T follicular helper cell (primary cell): ENCODE results near the gene KCNQ4.

Experiments used
- DNase-seq: peaks from one replicate; pipeline ENCODE4 v3.0.0-alpha.2; 2020; ENCODE audit warnings: low read depth

The KCNQ4 gene

DNA sequence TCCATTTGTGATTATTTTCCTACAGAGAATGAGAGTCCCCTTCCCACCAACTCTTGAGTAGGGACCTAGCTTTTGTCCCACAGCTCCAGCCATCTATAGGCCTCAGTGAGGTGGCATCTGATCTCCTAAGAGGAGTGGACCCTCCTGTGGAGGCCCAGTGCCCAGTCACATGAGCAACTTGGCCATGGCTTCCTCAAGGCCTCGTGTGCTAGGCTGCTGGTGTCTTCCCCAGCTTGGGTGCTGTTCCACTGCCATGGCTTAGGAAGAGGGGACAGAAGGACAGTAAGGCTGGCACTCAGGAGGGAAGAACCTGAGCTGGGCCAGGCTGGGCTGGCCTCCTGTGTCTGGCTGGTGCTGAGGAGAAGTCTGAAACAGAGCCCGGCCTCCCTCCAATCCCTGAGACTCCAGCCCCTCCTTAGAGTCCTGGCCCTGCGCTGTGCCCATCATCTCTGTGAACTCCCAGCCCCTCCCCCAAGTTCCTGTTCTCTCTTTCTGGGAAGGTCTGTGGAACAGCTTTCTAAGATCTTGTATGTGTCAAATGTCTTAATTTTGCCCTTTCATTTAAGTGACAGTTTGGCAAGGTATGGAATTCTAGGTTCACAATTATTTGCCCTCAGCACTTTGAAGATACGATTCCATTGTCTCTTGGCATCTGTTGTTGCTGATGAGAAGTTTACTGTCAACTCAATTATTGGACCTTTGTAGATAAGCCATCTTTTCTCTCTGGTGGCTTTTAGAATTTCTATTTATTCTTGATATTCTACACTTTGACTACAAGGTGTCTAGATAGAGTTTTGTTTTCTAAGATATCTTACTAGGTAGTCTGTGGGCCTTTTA is 7.1 kb upstream of the KCNQ4 start:
- no peak for DNase-seq

GRCh38 chr1:40777224-40777970 is 6.2 kb upstream of the KCNQ4 start:
- DNase-seq: no peak

DNA sequence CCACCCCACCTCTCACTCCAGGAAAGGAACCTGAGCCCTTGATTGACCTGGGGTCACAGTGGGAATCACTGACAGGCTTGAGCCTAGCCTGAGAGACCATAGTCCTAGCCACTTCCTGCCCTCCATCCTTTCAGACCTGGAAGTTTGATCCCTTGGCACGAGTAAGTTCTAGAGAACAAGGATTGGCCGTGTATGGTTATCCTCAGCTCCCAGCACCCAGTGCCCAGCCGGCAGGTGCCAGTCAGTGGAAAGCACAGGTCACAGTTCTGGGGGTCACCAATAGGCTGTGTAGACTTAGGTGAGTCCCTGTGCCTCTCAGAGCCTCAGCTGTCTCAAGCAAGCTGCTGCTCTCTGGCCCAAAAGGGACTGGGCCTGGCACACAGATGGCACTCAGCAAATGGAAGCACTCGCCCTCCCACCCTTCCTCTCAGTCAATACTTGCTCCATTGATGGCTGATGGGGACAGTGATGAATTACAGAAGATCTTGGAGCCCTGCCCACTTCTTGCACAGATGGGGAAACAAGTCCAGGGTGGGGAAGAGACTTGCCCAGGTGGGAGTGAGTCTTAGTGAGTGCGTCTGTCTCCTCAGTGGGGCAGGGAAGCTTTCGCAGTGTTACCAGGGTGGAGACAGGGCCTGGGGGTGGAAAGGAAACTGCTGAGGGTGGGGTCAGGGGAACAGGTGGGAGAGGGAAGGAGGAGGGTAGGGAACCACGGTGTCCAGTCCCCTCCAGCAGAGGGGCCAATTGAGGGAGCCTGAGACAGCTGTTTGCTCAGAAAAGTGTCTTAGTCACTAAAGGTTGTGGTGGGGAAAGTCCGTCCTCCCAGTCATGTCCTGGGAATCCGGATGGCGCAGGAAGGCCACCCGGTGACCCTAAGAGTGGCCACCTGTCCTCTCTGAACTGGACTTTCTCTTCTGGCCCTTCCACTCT is 2.6 kb upstream of the KCNQ4 start:
- no peak for DNase-seq

- no peak for DNase-seq
These were observed 2.0 kb upstream of the KCNQ4 start for GRCh38 chr1:40781608-40781971.

GRCh38 chr1:40782371-40782956 is 1.1 kb upstream of the KCNQ4 start:
- DNase-seq: no peak

GRCh38 chr1:40784141-40784770 is 669 bp downstream of the KCNQ4 start:
- no peak for DNase-seq

- DNase-seq: no peak
These were observed 1.2 kb downstream of the KCNQ4 start for GRCh38 chr1:40784771-40785151.

DNA sequence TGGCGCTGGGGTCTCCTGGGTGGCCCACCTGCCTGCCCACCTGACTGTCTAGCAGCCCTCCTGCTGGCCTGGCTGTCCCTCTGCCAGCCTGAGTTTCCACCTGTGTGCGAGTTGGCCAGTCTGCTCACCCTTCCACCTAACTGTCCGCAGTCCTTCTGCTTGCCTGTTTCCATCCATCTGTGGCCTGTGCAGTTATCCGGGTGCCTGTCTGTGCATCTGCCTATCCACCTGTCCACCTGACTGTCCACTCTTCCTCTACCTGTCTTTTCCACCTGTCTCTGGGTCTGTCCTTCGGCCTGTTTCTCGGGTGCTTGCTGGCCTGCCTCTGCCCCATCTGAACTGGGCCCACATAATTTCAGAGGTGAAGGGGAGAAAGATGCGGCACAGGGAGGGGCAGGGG is 1.9 kb downstream of the KCNQ4 start:
- no peak for DNase-seq

DNA sequence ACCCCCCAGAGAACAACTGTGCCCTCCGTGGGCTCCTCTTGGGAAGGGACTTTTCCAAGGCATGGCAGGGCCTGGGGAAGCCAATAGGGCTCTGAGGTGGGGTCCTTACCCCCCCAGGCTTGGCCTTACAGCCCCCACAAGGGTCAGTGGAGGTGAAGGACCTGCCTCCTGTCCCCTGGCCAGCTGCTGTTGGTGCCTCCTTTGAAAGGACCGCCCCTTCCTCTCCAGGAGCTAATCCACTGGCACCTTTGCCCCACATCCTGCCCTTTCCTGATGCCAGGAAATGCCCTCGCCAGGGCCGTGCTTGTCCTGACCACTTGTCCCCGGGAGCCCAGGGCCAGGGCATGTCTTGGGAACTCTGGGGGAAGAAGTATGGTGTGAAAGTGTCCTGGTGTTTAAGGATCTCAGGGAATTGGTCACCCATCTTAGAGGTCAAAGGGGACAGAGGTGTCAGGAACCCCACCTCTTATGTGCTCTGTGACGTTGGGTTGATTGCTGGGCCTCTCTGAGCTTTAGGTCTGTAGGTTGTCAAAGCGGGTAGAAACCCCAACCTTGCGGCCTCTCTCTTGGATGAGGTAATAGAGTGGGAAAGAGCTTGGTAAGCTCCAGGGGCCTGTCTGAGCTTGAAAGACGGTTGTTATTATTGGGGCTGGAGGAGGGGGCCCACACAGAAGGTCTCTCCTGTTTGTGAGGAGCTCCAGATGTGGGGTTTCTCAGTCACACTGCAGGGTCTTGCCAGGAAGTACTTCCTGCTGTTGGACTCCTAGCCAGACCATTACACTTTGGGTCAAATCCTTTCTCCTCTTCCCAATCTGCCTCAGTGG is 2.8 kb downstream of the KCNQ4 start:
- no peak for DNase-seq

DNA sequence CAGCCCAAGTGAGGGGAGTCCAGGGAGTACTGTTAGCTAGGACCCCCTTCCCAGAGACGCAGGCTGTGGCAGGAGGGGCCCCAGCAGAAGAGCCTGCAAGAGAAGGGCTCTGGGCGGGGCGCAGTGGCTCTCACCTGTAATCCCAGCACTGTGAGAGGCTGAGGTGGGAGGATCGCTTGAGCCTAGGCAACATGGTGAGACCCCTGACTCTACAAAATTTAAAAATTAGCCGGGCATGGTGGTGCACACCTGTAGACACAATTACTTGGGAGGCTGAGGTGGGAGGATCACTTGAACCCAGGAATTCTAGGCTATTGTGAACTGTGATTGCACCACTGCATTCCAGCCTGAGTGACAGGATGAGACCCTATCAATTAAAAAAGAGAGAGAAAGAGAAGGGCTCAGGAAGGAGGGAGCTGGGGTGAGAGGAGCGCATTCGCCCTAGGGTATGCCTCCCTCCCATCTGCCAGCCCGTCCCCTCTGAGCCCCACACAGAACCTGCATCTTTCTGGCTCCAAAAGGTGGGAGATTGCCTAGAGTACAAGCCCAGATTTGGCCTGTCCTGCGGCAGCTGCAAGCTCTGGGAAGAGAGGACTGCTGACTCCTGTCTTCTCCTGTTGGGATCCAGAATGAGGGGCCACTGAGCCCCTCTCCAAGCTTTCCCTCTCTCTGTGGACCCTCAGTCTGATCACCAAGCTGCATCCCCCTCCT is 3.6 kb downstream of the KCNQ4 start:
- DNase-seq: no peak

DNA sequence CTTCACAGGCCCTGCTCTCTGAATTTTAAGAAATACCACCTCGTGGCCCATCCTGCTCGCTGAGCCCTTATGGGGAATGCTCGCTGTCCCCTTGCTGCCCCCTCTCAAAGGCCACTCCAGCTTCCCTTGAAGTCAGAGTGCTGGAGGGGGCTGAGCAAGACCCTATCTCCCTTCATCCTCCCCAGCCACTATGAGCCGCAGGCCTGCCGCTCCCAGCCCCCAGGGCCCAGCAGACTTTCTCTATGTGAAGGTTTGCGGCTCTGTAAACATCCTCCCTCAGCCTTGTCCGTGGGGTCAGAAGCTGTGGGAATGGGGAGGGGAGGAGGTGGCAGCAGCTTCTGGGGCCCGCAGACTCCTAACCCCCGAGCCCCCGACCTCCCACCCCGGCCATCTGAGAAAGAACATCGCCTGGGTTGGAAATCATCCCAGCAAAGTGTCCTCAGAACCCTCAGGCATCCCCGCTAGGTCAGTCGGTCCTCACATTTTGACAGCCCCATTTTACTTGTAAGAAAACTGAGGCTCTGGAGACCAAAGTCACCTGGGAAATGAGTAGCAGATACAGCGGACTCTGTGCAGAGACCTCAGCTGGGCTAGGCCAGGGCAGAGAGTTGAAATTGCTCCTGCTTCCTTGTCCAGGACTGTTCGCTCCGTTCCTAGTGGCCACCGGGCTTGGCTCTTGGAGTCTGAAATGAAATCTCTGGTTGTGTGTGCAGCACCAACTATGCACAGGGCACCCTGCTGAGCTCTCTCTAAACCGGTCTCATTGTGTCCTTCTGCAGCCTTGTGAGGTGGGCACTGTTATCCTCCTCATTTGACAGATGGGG is 4.4 kb downstream of the KCNQ4 start:
- no peak for DNase-seq

GRCh38 chr1:40788561-40789341 is 5.2 kb downstream of the KCNQ4 start:
- no peak for DNase-seq

- no peak for DNase-seq
These were observed 5.7 kb downstream of the KCNQ4 start for GRCh38 chr1:40789342-40789598.

DNA sequence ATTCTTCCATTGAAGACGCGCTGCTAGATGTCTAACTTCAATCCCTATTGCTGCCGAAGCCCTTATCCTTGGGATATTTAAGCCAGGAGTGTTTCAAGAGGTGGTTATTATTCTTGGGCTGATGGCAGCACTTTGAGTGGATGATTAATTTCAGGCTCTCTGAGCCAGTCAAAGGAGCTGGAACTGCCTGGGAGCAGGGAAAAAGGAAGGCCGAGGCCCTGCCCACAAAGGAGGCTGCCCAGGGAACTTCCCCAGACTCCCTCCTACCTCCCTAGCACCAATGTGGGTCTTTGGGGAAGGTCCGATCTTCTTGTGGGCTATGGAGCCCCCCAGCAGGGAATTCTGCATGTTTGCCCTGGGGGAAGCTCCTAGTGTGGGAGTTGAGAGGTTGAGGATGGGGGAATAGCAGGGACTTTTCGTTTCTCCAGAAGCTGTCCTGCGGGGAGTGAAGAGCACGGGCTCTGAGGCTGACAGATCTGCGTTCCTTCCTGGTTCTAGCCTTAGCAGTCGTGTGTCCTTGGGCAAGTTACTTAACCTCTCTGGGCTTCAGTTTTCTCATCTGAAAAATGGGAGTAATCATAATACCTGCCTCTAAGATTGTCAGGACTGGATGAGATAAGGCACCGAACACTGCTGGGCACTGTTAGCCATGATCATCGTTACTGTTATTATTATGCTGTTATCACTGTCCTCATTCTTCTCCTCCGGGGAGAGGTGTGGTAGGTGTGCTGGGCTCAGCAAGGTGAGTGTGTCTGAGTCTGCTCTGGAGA is 6.3 kb downstream of the KCNQ4 start:
- DNase-seq: no peak

- no peak for DNase-seq
These were observed 8.4 kb downstream of the KCNQ4 start for GRCh38 chr1:40792036-40792435.

GRCh38 chr1:40793617-40794016 is 10.0 kb downstream of the KCNQ4 start:
- no peak for DNase-seq

GRCh38 chr1:40794048-40794447 is 10.5 kb downstream of the KCNQ4 start:
- DNase-seq: no peak
